ENCODE measurements around the gene EHD3.

The EHD3 gene

GRCh38 chr2:31233741-31234682 lies at the start of gene EHD3:
Gene EHD3 (plus strand): TSS chr2:31234152. CDS start chr2:31234622, 470 bp downstream.
- TF ChIP-seq SP1 (IDR thresholded peaks at IDR 0.05), result no peak
- TF ChIP-seq BHLHE40 (IDR thresholded peaks at IDR 0.05; ENCODE audit: borderline replicate concordance), result no peak
- TF ChIP-seq CTBP1 (IDR thresholded peaks at IDR 0.05; ENCODE audit: borderline replicate concordance), result peak; percentile 37; the same call in 1 of the 2 replicates
- TF ChIP-seq L3MBTL2 (conservative IDR thresholded peaks at IDR 0.05), result peak; percentile 79
- TF ChIP-seq FOXA1 (IDR thresholded peaks at IDR 0.05), result no peak
- no peak for TF ChIP-seq ELF4 (IDR thresholded peaks at IDR 0.05)
- no peak for TF ChIP-seq FOXM1 (IDR thresholded peaks at IDR 0.05; ENCODE audit: borderline replicate concordance)
- TF ChIP-seq ZNF384 (IDR thresholded peaks at IDR 0.05), result no peak
- TF ChIP-seq SUZ12 (IDR thresholded peaks at IDR 0.05), result no peak
- TF ChIP-seq FOXK2 (IDR thresholded peaks at IDR 0.05), result no peak
- no peak for TF ChIP-seq PKNOX1 (IDR thresholded peaks at IDR 0.05)

GRCh38 chr2:31187166-31187565 lies 46.8 kb upstream of the EHD3 start:
- TF ChIP-seq L3MBTL2 (conservative IDR thresholded peaks at IDR 0.05), result no peak
- no peak for TF ChIP-seq TARDBP (IDR thresholded peaks at IDR 0.05)
- no peak for TF ChIP-seq SP1 (IDR thresholded peaks at IDR 0.05)
- TF ChIP-seq LEF1 (IDR thresholded peaks at IDR 0.05; ENCODE audit: borderline replicate concordance), result no peak
- ChIA-PET POLR2A (no interaction called here), CTCF (no interaction called here)
- DNase-seq (ENCODE audit: extremely low spot score), result no peak

More at GRCh38 chr2:31233741-31234682, at the start of gene EHD3:
- ChIA-PET POLR2A (no interaction called here), CTCF (interaction anchor here (0.8 to 1.4 kb wide), 3 partner anchors 11 to 34 kb away, joined by 3 to 4 read pairs (median 3); no protein-coding TSS in a partner anchor)
- DNase-seq (ENCODE audit: extremely low spot score), result peak; percentile 92

- ChIA-PET CTCF (no interaction called here), POLR2A (no interaction called here)
- TF ChIP-seq PKNOX1 (IDR thresholded peaks at IDR 0.05), result no peak
- TF ChIP-seq TARDBP (IDR thresholded peaks at IDR 0.05), result no peak
- no peak for TF ChIP-seq ARNT (IDR thresholded peaks at IDR 0.05)
- no peak for TF ChIP-seq FOXA1 (IDR thresholded peaks at IDR 0.05)
- no peak for TF ChIP-seq LEF1 (IDR thresholded peaks at IDR 0.05; ENCODE audit: borderline replicate concordance)
- no peak for TF ChIP-seq FOXK2 (IDR thresholded peaks at IDR 0.05)
- no peak for TF ChIP-seq L3MBTL2 (conservative IDR thresholded peaks at IDR 0.05)
- TF ChIP-seq CTBP1 (IDR thresholded peaks at IDR 0.05; ENCODE audit: borderline replicate concordance), result no peak
- no peak for TF ChIP-seq FOXM1 (IDR thresholded peaks at IDR 0.05; ENCODE audit: borderline replicate concordance)
- TF ChIP-seq HDGF (IDR thresholded peaks at IDR 0.05; ENCODE audit: borderline replicate concordance), result no peak
- no peak for TF ChIP-seq BHLHE40 (IDR thresholded peaks at IDR 0.05; ENCODE audit: borderline replicate concordance)
- TF ChIP-seq SP1 (IDR thresholded peaks at IDR 0.05), result no peak
- TF ChIP-seq ZNF384 (IDR thresholded peaks at IDR 0.05), result no peak
- TF ChIP-seq NFRKB (IDR thresholded peaks at IDR 0.05), result no peak
- no peak for TF ChIP-seq SUZ12 (IDR thresholded peaks at IDR 0.05)
- TF ChIP-seq ELF4 (IDR thresholded peaks at IDR 0.05), result no peak
- DNase-seq (ENCODE audit: extremely low spot score), result no peak
These were observed 45.8 kb upstream of the EHD3 start for GRCh38 chr2:31188131-31188530.

- POLR2A ChIA-PET, result no interaction called here
- no peak for DNase-seq (ENCODE audit: extremely low spot score)
- TF ChIP-seq CTBP1 (IDR thresholded peaks at IDR 0.05; ENCODE audit: borderline replicate concordance), result no peak
- TF ChIP-seq ELF4 (IDR thresholded peaks at IDR 0.05), result no peak
- TF ChIP-seq ZNF384 (IDR thresholded peaks at IDR 0.05), result no peak
- CTCF ChIA-PET, result no interaction called here
These were observed 44.8 kb upstream of the EHD3 start for GRCh38 chr2:31189141-31189540.

GRCh38 chr2:31190188-31190587 lies 43.8 kb upstream of the EHD3 start:
- TF ChIP-seq FOXK2 (IDR thresholded peaks at IDR 0.05) (no peak), PKNOX1 (IDR thresholded peaks at IDR 0.05) (no peak), ARNT (IDR thresholded peaks at IDR 0.05) (no peak), FOXM1 (IDR thresholded peaks at IDR 0.05; ENCODE audit: borderline replicate concordance) (no peak), NFRKB (IDR thresholded peaks at IDR 0.05) (no peak), LEF1 (IDR thresholded peaks at IDR 0.05; ENCODE audit: borderline replicate concordance) (no peak), BHLHE40 (IDR thresholded peaks at IDR 0.05; ENCODE audit: borderline replicate concordance) (no peak), HDGF (IDR thresholded peaks at IDR 0.05; ENCODE audit: borderline replicate concordance) (no peak), TARDBP (IDR thresholded peaks at IDR 0.05) (no peak), SUZ12 (IDR thresholded peaks at IDR 0.05) (no peak), CTBP1 (IDR thresholded peaks at IDR 0.05; ENCODE audit: borderline replicate concordance) (no peak), FOXA1 (IDR thresholded peaks at IDR 0.05) (no peak), L3MBTL2 (conservative IDR thresholded peaks at IDR 0.05) (no peak), ZNF384 (IDR thresholded peaks at IDR 0.05) (no peak), ELF4 (IDR thresholded peaks at IDR 0.05) (no peak), SP1 (IDR thresholded peaks at IDR 0.05) (no peak)
- POLR2A ChIA-PET, result no interaction called here
- CTCF ChIA-PET, result no interaction called here
- no peak for DNase-seq (ENCODE audit: extremely low spot score)

- CTCF ChIA-PET, result interaction anchor here (0.6 kb wide), 1 partner anchor 480 kb away, joined by 4 read pairs; no protein-coding TSS in a partner anchor
- POLR2A ChIA-PET, result no interaction called here
- DNase-seq (ENCODE audit: extremely low spot score), result no peak
- TF ChIP-seq PKNOX1 (IDR thresholded peaks at IDR 0.05) (no peak), NFRKB (IDR thresholded peaks at IDR 0.05) (no peak), L3MBTL2 (conservative IDR thresholded peaks at IDR 0.05) (no peak), BHLHE40 (IDR thresholded peaks at IDR 0.05; ENCODE audit: borderline replicate concordance) (no peak), SP1 (IDR thresholded peaks at IDR 0.05) (no peak), TARDBP (IDR thresholded peaks at IDR 0.05) (no peak), HDGF (IDR thresholded peaks at IDR 0.05; ENCODE audit: borderline replicate concordance) (no peak), LEF1 (IDR thresholded peaks at IDR 0.05; ENCODE audit: borderline replicate concordance) (no peak), ZNF384 (IDR thresholded peaks at IDR 0.05) (no peak), ARNT (IDR thresholded peaks at IDR 0.05) (no peak), FOXA1 (IDR thresholded peaks at IDR 0.05) (no peak), ELF4 (IDR thresholded peaks at IDR 0.05) (no peak), FOXK2 (IDR thresholded peaks at IDR 0.05) (no peak), FOXM1 (IDR thresholded peaks at IDR 0.05; ENCODE audit: borderline replicate concordance) (no peak), CTBP1 (IDR thresholded peaks at IDR 0.05; ENCODE audit: borderline replicate concordance) (no peak), SUZ12 (IDR thresholded peaks at IDR 0.05) (no peak)
These were observed 42.0 kb upstream of the EHD3 start for GRCh38 chr2:31191931-31192330.

Measured in HEK293T (cell line).